KBM-7 (cell line): Measurements from ENCODE around the gene ARHGAP4.

Experiments
- DNase-seq: peaks from one replicate; pipeline ENCODE4 v3.0.0-alpha.2; 2015
- in situ Hi-C: fragments of 300-500 bp; cut with MboI; formaldehyde crosslinking; loops from 2 replicates; pipeline ENCODE4 v1.14.3; 2020; ENCODE audit warnings: low sequenced_read_pairs, low pct_unique_long_range_greater_than_20kb, mixed read lengths

The ARHGAP4 gene

GRCh38 chrX:153930011-153930910 is 4.2 kb upstream of the ARHGAP4 start:
- in situ Hi-C loops: no loop called here
- DNase-seq: no peak

- in situ Hi-C loops: no loop called here
- no peak for DNase-seq
These were observed 3.5 kb upstream of the ARHGAP4 start for GRCh38 chrX:153929576-153929975.

GRCh38 chrX:153928846-153929245 is 2.8 kb upstream of the ARHGAP4 start:
- in situ Hi-C loops: no loop called here
- no peak for DNase-seq

- in situ Hi-C loops: no loop called here
- DNase-seq: peak; percentile 100
These were observed 2.1 kb upstream of the ARHGAP4 start for GRCh38 chrX:153927922-153928760.

- in situ Hi-C loops: no loop called here
- DNase-seq: no peak
These were observed 1.5 kb upstream of the ARHGAP4 start for GRCh38 chrX:153927672-153927921.

GRCh38 chrX:153926858-153927671 is 1.0 kb upstream of the ARHGAP4 start:
- in situ Hi-C loops: no loop called here
- peak; percentile 99 for DNase-seq

GRCh38 chrX:153926552-153926857 is 441 bp upstream of the ARHGAP4 start:
- no peak for DNase-seq
- in situ Hi-C loops: no loop called here

GRCh38 chrX:153925387-153925738 is 701 bp downstream of the ARHGAP4 start:
- in situ Hi-C loops: no loop called here
- DNase-seq: no peak

- in situ Hi-C loops: no loop called here
- DNase-seq: peak; percentile 78
These were observed 1.8 kb downstream of the ARHGAP4 start for GRCh38 chrX:153924149-153924861.

GRCh38 chrX:153922932-153923857 is 2.9 kb downstream of the ARHGAP4 start:
- in situ Hi-C loops: no loop called here
- no peak for DNase-seq

GRCh38 chrX:153921511-153922446 is 4.3 kb downstream of the ARHGAP4 start:
- DNase-seq: peak; percentile 67
- in situ Hi-C loops: no loop called here

- DNase-seq: no peak
- in situ Hi-C loops: no loop called here
These were observed 5.0 kb downstream of the ARHGAP4 start for GRCh38 chrX:153921070-153921469.

- in situ Hi-C loops: no loop called here
- DNase-seq: no peak
These were observed 5.5 kb downstream of the ARHGAP4 start for GRCh38 chrX:153920546-153920945.

GRCh38 chrX:153919281-153919680 is 6.8 kb downstream of the ARHGAP4 start:
- in situ Hi-C loops: no loop called here
- no peak for DNase-seq

GRCh38 chrX:153917869-153918268 is 8.2 kb downstream of the ARHGAP4 start:
- in situ Hi-C loops: no loop called here

GRCh38 chrX:153913701-153914100 is 12.4 kb downstream of the ARHGAP4 start:
- DNase-seq: no peak
- in situ Hi-C loops: no loop called here

More at GRCh38 chrX:153917869-153918268, 8.2 kb downstream of the ARHGAP4 start:
- no peak for DNase-seq

- DNase-seq: no peak
- in situ Hi-C loops: no loop called here
These were observed 12.9 kb downstream of the ARHGAP4 start for GRCh38 chrX:153913211-153913610.
